Muscle of arm (tissue), 12 donors: ENCODE data around the gene PYDC1. TPM values are rescaled to one million over a fixed set of nuclear protein-coding genes. Genes with fewer than 3 reads are reported as not detected.
"Not testable (repeated sequence)": the region's sequence is repeated elsewhere in the genome, so short reads cannot be mapped to it uniquely, and the experiment has no call there.

ENCODE experiments used
- DNase-seq: peaks from one replicate; pipeline ENCODE4 v3.0.0-alpha.2; 2013
- polyA plus RNA-seq, 12 donors: library from polyadenylated mRNA; unstranded; fragments of 120-200 nt; gene quantifications; one replicate each; pipeline ENCODE4 v1.2.1, GENCODE V29; 2013; ENCODE audit not compliant: insufficient read length in 12 of 12

Gene PYDC1
- polyA plus RNA-seq, 12 donors, result 0.27 to 2.1 (median 0.95) TPM; not detected in 2

- peak; percentile 98 for DNase-seq
Observed at GRCh38 chr16:31179747-31180459, 37.0 kb downstream of the PYDC1 start, which contains the start of gene FUS. TSS of gene FUS (plus strand) at chr16:31180139. CDS start at chr16:31180215, 76 bp downstream.

GRCh38 chr16:31179219-31179746 is 37.7 kb downstream of the PYDC1 start:
- no peak for DNase-seq

- DNase-seq, result no peak
Observed at GRCh38 chr16:31177136-31177535, 39.8 kb downstream of the PYDC1 start.

- DNase-seq, result not testable (repeated sequence)
Observed at GRCh38 chr16:31170048-31170447, 46.9 kb downstream of the PYDC1 start.

- DNase-seq, result no peak
Observed at GRCh38 chr16:31168848-31169247, 48.1 kb downstream of the PYDC1 start.

GRCh38 chr16:31167315-31167714 is 49.6 kb downstream of the PYDC1 start:
- DNase-seq, result no peak

Other genes with a start within 250 kb of the PYDC1 start
- gene HSD3B7, start 231.9 kb downstream of the PYDC1 start, polyA plus RNA-seq, result 10 to 100 TPM in 1 of 12 donors, 1 to 10 TPM in 10, not detected in 1; 6.9 to 16.3 (median 9.0) TPM
- 1 to 10 TPM in 6 of 12 donors, under 1 TPM in 4, not detected in 2; 0.78 to 7.1 (median 1.5) TPM for gene STX1B, start 206.5 kb downstream of the PYDC1 start, polyA plus RNA-seq
- 10 to 100 TPM in 11 of 12 donors, not detected in 1; 33.1 to 71.9 (median 39.3) TPM for gene STX4, start 183.6 kb downstream of the PYDC1 start, polyA plus RNA-seq
- gene ZNF668, start 142.9 kb downstream of the PYDC1 start, polyA plus RNA-seq, result 1 to 10 TPM in 11 of 12 donors, not detected in 1; 5.3 to 9.5 (median 7.2) TPM
- 10 to 100 TPM in 2 of 12 donors, 1 to 10 TPM in 9, not detected in 1; 7.1 to 13.3 (median 9.5) TPM for gene ZNF646, start 142.7 kb downstream of the PYDC1 start, polyA plus RNA-seq
- gene PRSS53, start 128.2 kb downstream of the PYDC1 start, polyA plus RNA-seq, result 10 to 100 TPM in 1 of 12 donors, 1 to 10 TPM in 10, not detected in 1; 1.8 to 16.4 (median 4.6) TPM
- gene VKORC1, start 122.3 kb downstream of the PYDC1 start, polyA plus RNA-seq, result 10 to 100 TPM in 11 of 12 donors, not detected in 1; 50.0 to 71.5 (median 58.6) TPM
- 10 to 100 TPM in 11 of 12 donors, not detected in 1; 19.1 to 30.0 (median 24.8) TPM for gene BCKDK, start 108.7 kb downstream of the PYDC1 start, polyA plus RNA-seq
- 10 to 100 TPM in 11 of 12 donors, not detected in 1; 41.5 to 63.1 (median 46.7) TPM for gene KAT8, start 99.5 kb downstream of the PYDC1 start, polyA plus RNA-seq
- gene PRSS8, start 81.4 kb downstream of the PYDC1 start, polyA plus RNA-seq, result 10 to 100 TPM in 2 of 12 donors, 1 to 10 TPM in 2, under 1 TPM in 6, not detected in 2; 0.16 to 39.2 (median 0.61) TPM
- 1 to 10 TPM in 8 of 12 donors, under 1 TPM in 2, not detected in 2; 0.92 to 2.0 (median 1.4) TPM for gene PRSS36, start 67.1 kb downstream of the PYDC1 start, polyA plus RNA-seq
- 1,000 to 10,000 TPM in 1 of 12 donors, 100 to 1,000 TPM in 11; 290 to 4,308 (median 418) TPM for gene FUS, start 37.0 kb downstream of the PYDC1 start, polyA plus RNA-seq
- 10 to 100 TPM in 3 of 12 donors, 1 to 10 TPM in 8, not detected in 1; 3.8 to 28.0 (median 6.0) TPM for gene PYCARD, start 14.4 kb downstream of the PYDC1 start, polyA plus RNA-seq
- 10 to 100 TPM in 11 of 12 donors, not detected in 1; 19.1 to 87.8 (median 58.2) TPM for gene TRIM72, start 3.0 kb downstream of the PYDC1 start, polyA plus RNA-seq
- gene ITGAM, start 42.8 kb upstream of the PYDC1 start, polyA plus RNA-seq, result 1 to 10 TPM in 11 of 12 donors, not detected in 1; 2.1 to 9.2 (median 3.2) TPM
- 1 to 10 TPM in 4 of 12 donors, under 1 TPM in 6, not detected in 2; 0.34 to 7.5 (median 0.84) TPM for gene ITGAX, start 138.0 kb upstream of the PYDC1 start, polyA plus RNA-seq
- 1 to 10 TPM in 4 of 12 donors, under 1 TPM in 6, not detected in 2; 0.15 to 1.5 (median 0.62) TPM for gene ITGAD, start 176.2 kb upstream of the PYDC1 start, polyA plus RNA-seq
- 100 to 1,000 TPM in 11 of 12 donors, not detected in 1; 146 to 481 (median 259) TPM for gene COX6A2, start 211.2 kb upstream of the PYDC1 start, polyA plus RNA-seq
- gene ZNF843, start 225.7 kb upstream of the PYDC1 start, polyA plus RNA-seq, result 1 to 10 TPM in 10 of 12 donors, not detected in 2; 1.5 to 3.9 (median 2.5) TPM
- 10 to 100 TPM in 2 of 12 donors, 1 to 10 TPM in 9, not detected in 1; 5.3 to 11.1 (median 7.4) TPM for gene ARMC5, start 242.4 kb upstream of the PYDC1 start, polyA plus RNA-seq